Spleen (tissue), 7 donors: ENCODE measurements around the gene PPFIA1.

Experiments used
- POLR2AphosphoS5 ChIP-seq, 3 donors: sonication (generic); formaldehyde crosslinking; IDR thresholded peaks; one replicate each; pipeline ENCODE4 v1.5.1; 2017; ENCODE audit warnings: antibody characterized with exemption in 3 of 3
- TF ChIP-seq, protein P1 (sequence below), 11 experiments: fragments of 200-600 bp in 7 of 11; fragments of 450-650 bp in 4 of 11; sonication (generic) in 4 of 11; IDR thresholded peaks in 8 of 11; conservative IDR thresholded peaks in 3 of 11; 1 replicate in 7 of 11; 2 replicates in 4 of 11; pipeline versions ENCODE4 v1.4.0 to v1.8.0; 2016 to 2021; ENCODE audit warnings: antibody characterized with exemption in 11 of 11, inconsistent platforms in 4 of 11, mild to moderate bottlenecking in 1 of 11
- donor health status: DM: no; HTN: no; CAD: no; lungs with moderate emphysema.
- donor health status: DM: no; HTN: no; CAD: no.
- donor health status: DM: no; HTN: no; CAD: no.

- no peak for TF ChIP-seq POLR2AphosphoS5 (IDR thresholded peaks at IDR 0.05)
- TF ChIP-seq, protein P1, sequence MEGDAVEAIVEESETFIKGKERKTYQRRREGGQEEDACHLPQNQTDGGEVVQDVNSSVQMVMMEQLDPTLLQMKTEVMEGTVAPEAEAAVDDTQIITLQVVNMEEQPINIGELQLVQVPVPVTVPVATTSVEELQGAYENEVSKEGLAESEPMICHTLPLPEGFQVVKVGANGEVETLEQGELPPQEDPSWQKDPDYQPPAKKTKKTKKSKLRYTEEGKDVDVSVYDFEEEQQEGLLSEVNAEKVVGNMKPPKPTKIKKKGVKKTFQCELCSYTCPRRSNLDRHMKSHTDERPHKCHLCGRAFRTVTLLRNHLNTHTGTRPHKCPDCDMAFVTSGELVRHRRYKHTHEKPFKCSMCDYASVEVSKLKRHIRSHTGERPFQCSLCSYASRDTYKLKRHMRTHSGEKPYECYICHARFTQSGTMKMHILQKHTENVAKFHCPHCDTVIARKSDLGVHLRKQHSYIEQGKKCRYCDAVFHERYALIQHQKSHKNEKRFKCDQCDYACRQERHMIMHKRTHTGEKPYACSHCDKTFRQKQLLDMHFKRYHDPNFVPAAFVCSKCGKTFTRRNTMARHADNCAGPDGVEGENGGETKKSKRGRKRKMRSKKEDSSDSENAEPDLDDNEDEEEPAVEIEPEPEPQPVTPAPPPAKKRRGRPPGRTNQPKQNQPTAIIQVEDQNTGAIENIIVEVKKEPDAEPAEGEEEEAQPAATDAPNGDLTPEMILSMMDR (IDR thresholded peaks at IDR 0.05 in 8 of 11, conservative IDR thresholded peaks at IDR 0.05 in 3 of 11): no peak
Measured at GRCh38 chr11:70402685-70403084, 132.2 kb downstream of the PPFIA1 start.
